HG03280 (cell line): ENCODE data around the gene NBEAL2.
"Not testable (repeated sequence)": the region's sequence is repeated elsewhere in the genome, so short reads cannot be mapped to it uniquely, and the experiment has no call there.

Experiments used
- ATAC-seq: cut with Tn5 transposase; IDR thresholded peaks from one replicate; pipeline ENCODE4 v1.9.1; 2021; ENCODE audit warnings: mild to moderate bottlenecking, moderate library complexity; ENCODE audit not compliant: unreplicated experiment

NBEAL2 gene

DNA sequence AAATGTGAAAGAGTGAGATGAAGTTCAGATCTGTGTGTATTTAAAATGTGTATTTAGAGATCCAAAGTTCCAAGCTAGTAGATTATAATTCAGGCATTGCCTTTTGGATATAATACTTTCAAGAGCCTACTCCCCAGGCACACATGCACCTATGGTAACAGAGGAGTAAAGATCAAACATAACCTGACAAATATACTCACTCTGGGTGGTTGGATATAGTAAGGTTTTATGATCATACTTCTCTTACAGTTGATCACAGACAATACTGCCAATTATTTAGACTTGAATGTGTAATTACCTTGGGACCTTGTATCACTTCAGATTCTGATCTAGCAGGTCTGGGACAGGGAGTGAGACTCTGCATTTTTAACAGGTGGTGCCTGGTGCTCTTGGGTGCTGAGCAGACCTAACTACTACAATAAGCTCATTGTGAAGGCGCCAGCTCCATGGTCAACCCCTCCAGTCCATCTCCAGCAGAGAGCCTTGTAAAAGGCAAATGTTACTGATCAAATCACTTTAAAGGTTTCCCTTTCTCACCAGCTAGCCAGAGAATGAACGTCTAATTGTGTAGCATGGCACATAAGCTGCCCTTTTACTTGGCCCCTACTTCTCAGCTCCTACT, 55.5 kb downstream of the NBEAL2 start:
- no peak for ATAC-seq

DNA sequence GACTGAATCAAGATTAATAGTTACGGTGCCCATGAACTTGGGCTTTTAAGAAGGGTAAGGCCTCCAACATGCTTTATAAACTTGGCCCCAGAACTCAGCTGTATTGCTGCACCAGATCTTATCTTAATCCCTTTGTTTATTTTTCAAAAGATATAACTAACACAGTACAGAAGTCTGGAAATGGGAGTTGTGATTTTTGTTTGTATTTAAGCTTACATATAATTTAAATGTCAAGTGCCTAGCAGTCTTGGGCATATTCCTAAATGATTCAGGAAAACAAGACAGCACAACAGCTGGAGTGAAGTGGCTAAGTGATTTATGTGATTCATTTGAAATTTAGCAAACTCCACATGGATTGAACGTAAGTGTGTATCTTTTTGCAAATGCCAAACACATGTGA, 56.2 kb downstream of the NBEAL2 start:
- no peak for ATAC-seq

GRCh38 chr3:47036145-47036544, 56.7 kb downstream of the NBEAL2 start:
- ATAC-seq, result no peak

DNA sequence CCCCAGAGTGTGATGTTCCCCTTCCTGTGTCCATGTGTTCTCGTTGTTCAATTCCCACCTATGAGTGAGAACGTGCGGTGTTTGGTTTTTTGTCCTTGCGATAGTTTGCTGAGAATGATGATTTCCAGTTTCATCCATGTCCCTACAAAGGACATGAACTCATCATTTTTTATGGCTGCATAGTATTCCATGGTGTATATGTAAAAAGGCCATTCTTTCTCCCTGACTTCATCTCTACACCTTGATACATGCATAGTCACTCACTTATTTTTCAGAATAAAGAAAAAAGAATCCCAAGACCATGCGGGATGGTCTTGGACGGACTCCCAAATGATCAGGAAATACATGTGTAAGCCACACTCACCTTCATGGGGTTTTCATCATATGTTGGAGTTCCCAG, 57.8 kb downstream of the NBEAL2 start:
- not testable (repeated sequence) for ATAC-seq

- ATAC-seq, result no peak
These were observed 61.6 kb downstream of the NBEAL2 start for GRCh38 chr3:47041114-47041513.

GRCh38 chr3:47042231-47042791, 62.8 kb downstream of the NBEAL2 start:
- no peak for ATAC-seq

DNA sequence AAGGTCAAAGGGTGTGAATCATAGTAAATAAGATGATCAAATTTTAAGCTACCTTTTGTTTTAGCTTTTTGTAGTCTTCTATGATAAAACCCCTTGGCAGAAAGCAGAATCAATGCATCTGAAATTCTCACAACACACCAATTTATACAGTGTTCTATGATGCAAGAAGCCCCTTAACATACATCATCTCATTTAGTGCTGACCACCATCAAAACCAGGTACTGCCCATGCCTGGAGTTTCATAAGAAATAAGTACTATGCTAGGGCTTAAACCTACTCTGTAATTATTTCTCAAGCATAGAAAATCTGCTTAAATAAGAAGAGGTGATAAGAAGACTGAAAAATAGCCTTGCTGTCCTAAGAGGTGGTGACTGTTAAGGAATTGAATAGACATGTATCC, 67.6 kb downstream of the NBEAL2 start:
- no peak for ATAC-seq

GRCh38 chr3:47047673-47048072, 68.2 kb downstream of the NBEAL2 start:
- no peak for ATAC-seq

GRCh38 chr3:47054412-47054811, 74.9 kb downstream of the NBEAL2 start:
- ATAC-seq, result no peak

GRCh38 chr3:47056705-47057104, 77.2 kb downstream of the NBEAL2 start:
- no peak for ATAC-seq

- no peak for ATAC-seq
These were observed 77.8 kb downstream of the NBEAL2 start for GRCh38 chr3:47057212-47057671.
